HL-60 (cell line): ENCODE results near the gene PHF21B.

Experiments used
- DNase-seq, 2 experiments: peaks; one replicate each; pipeline ENCODE4 v3.0.0-alpha.2; 2010 to 2020; ENCODE audit warnings: low read depth in 1 of 2, low spot score in 1 of 2
- H3K27ac ChIP-seq: fragments of 250-450 bp; sonication (Bioruptor Pico); replicated peaks from 2 replicates; pipeline ENCODE4 v1.5.1; 2020; ENCODE audit warnings: mild to moderate bottlenecking, moderate library complexity
- H3K27me3 ChIP-seq: fragments of 250-450 bp; sonication (Bioruptor Pico); 2 replicates; pipeline ENCODE4 v1.5.1; 2021; ENCODE audit warnings: mild to moderate bottlenecking, moderate library complexity; ENCODE audit not compliant: insufficient read depth, poor library complexity, severe bottlenecking
- H3K4me3 ChIP-seq: replicated peaks from 2 replicates; pipeline ENCODE4 v1.5.1; 2011; ENCODE audit warnings: mild to moderate bottlenecking, control low read depth, low read length; ENCODE audit not compliant: insufficient read depth
- CTCF ChIP-seq: IDR thresholded peaks from one replicate; pipeline ENCODE4 v1.5.1; 2011; ENCODE audit warnings: low read length, control low read depth, inconsistent platforms; ENCODE audit not compliant: insufficient read depth
- GABPA ChIP-seq: IDR thresholded peaks from 2 replicates; pipeline ENCODE4 v1.6.1; 2012; ENCODE audit warnings: low read depth
- POLR2AphosphoS5 ChIP-seq: IDR thresholded peaks from 2 replicates; pipeline ENCODE4 v1.6.1; 2012; ENCODE audit warnings: low read depth
- SPI1 ChIP-seq: IDR thresholded peaks from 2 replicates; pipeline ENCODE4 v1.6.1; 2012; ENCODE audit warnings: low read depth, mild to moderate bottlenecking, borderline replicate concordance
- TF ChIP-seq, protein P1 (sequence below): IDR thresholded peaks from 2 replicates; pipeline ENCODE4 v1.6.1; 2012; ENCODE audit warnings: low read depth; ENCODE audit not compliant: insufficient replicate concordance

The PHF21B gene

DNA sequence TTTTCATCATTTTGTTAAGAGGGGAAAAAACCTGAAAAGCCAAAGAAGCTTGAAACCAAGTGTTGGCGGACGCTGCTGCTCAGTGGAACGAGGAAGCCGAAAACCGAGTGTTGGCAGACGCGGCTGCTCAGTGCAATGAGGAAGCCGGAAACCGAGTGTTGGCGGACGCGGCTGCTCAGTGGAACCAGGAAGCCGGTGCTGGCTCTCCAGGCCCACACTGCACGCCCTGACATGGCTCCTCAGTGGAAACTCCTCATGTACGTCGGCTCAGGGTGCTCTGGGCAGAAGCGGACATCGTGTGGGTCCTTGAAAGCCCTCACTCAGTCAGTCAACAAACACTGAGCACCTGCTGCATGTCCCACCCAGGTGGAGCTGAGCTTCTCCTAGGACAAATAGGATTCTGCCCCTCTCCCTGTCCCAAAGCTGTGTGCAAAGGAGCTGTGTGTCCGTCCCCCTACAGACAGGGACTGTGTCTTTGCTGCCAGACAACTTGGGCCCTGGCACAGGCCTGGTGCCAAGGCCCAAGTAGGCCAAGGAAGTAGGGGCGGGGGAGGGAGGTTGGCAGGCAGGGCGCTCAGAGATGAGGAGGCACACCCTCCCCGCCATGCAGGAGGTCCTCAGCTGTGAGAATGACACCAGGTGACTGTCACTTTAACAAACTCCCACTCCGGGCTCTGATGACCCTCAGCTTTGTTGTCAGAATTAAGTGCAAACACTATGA is 37.3 kb downstream of the PHF21B start:
- DNase-seq: peak in 1 of 2 experiments; percentile 19
- Histone ChIP-seq H3K4me3 (no peak overlapping the region), H3K27ac (no peak overlapping the region), H3K27me3 (no peaks in the 10 kb centered on the region)
- TF ChIP-seq CTCF (no peak), GABPA (peak; percentile 38; the same call in 1 of the 2 replicates), POLR2AphosphoS5 (no peak), SPI1 (no peak)
- TF ChIP-seq, protein P1, sequence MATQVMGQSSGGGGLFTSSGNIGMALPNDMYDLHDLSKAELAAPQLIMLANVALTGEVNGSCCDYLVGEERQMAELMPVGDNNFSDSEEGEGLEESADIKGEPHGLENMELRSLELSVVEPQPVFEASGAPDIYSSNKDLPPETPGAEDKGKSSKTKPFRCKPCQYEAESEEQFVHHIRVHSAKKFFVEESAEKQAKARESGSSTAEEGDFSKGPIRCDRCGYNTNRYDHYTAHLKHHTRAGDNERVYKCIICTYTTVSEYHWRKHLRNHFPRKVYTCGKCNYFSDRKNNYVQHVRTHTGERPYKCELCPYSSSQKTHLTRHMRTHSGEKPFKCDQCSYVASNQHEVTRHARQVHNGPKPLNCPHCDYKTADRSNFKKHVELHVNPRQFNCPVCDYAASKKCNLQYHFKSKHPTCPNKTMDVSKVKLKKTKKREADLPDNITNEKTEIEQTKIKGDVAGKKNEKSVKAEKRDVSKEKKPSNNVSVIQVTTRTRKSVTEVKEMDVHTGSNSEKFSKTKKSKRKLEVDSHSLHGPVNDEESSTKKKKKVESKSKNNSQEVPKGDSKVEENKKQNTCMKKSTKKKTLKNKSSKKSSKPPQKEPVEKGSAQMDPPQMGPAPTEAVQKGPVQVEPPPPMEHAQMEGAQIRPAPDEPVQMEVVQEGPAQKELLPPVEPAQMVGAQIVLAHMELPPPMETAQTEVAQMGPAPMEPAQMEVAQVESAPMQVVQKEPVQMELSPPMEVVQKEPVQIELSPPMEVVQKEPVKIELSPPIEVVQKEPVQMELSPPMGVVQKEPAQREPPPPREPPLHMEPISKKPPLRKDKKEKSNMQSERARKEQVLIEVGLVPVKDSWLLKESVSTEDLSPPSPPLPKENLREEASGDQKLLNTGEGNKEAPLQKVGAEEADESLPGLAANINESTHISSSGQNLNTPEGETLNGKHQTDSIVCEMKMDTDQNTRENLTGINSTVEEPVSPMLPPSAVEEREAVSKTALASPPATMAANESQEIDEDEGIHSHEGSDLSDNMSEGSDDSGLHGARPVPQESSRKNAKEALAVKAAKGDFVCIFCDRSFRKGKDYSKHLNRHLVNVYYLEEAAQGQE: no peak

DNA sequence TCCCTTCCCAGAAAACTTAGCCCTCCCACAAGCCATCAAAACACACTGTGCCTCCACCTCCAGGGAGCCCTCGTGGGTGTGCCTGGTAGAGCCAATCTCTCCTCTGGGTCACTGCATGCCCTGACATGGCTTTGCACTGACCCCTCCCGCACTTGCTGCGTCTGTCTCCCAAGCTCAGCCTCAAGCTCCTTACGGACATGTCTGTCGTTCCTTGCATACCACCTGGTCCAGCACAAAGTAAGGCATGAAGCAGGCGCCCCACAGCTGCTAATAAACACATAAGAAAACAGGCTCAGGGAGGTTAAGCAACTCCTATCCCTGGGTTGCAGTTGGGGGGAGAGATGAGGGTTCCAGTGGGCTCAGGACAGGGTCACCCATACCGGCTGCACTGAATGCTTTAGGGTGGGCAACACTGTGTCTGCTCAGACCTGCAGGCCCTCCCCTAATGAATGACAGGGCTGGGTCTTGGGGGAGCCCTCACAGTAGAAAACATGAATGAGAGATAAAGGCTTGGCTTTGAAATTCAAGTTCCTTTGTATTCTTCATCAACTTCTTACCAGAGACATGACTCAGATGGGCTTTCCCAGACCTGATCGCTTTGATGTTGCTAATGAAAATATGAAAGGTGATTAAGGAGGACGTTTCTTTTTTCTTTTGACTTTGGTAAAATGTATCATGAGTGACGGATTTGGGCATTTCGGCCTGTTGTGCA is 38.0 kb downstream of the PHF21B start:
- TF ChIP-seq CTCF (no peak), POLR2AphosphoS5 (no peak), SPI1 (no peak), GABPA (no peak)
- TF ChIP-seq, protein P1: no peak
- Histone ChIP-seq H3K27ac (no peak overlapping the region), H3K27me3 (no peaks in the 10 kb centered on the region), H3K4me3 (no peak overlapping the region)
- DNase-seq: no peak

DNA sequence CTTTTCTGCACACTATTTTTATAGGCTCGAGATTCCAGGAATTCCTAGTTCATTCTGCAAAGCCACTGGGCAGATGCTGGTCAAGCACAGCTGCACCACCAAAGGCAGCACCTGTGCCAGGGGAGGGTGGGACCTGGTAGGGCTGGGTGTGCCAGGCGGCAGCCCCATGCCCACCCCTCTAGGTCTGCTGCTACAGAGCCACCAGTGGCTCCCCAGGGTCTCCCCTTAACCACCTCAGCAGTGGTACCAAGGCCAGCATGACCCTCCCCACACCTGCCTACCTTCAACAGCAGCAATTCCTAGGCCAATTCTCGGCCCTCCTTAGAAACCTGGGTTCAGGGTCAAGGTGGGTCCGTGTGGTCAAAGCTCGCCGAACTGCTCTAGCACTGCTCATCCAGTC is 39.5 kb downstream of the PHF21B start:
- TF ChIP-seq POLR2AphosphoS5: no peak
- TF ChIP-seq, protein P1: no peak
- TF ChIP-seq GABPA: no peak
- no peak for TF ChIP-seq SPI1
- TF ChIP-seq CTCF: no peak
- no peaks in the 10 kb centered on the region for H3K27me3 ChIP-seq
- no peak overlapping the region for H3K4me3 ChIP-seq
- DNase-seq: no peak
- H3K27ac ChIP-seq: no peak overlapping the region
